ENCODE results near the gene PRSS50. TPM values are rescaled to one million over a fixed set of nuclear protein-coding genes. Genes with fewer than 3 reads are reported as not detected.
A peak's percentile ranks its signal among the peaks of the same experiment; 100 is the strongest.

PRSS50 gene
- total RNA-seq, 1 experiment from 2014 or later, result not detected

DNA sequence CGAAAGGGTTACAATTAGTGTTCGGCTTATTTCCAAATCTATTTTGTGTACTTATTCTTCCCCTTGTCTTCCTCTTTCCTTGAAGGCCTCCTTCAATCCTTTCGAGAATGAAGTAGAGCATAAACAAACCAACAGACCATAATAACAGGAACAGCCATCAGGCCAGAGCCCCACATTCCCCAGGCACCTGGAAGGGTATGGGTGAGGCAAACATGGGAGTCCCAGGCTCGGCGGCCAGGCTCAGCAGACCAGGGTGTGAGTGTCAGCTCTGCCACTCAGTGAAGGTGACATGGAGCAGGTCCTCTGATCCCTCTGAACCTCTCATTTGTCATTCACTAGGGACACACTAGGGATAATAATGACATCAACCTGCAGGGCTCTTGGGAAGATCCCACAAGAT, 38.0 kb downstream of the PRSS50 start:
- intact Hi-C loops (cut with micrococcal nuclease; ENCODE audit: unreplicated experiment), result no loop called here
- Histone ChIP-seq H3K27me3 (replicated peaks; ENCODE audit: control insufficient read depth, insufficient read depth, low read length) (no peaks in the 10 kb centered on the region), H3K9me3 (no peaks in the 10 kb centered on the region), H3K4me1 (no peaks in the 10 kb centered on the region), H3K4me3 (ENCODE audit: low read depth, low read length) (no peak overlapping the region), H3K36me3 (ENCODE audit: control insufficient read depth, insufficient read depth, low read length) (no peaks in the 10 kb centered on the region)
- no peaks in the 10 kb centered on the region for H3K27me3 Mint-ChIP-seq (ENCODE audit: insufficient read depth, unreplicated experiment)
- no peak overlapping the region for H3K4me3 Mint-ChIP-seq (ENCODE audit: unreplicated experiment)
- no peaks in the 10 kb centered on the region for H3K9me3 Mint-ChIP-seq (ENCODE audit: unreplicated experiment)
- H3K36me3 Mint-ChIP-seq (ENCODE audit: insufficient read depth, unreplicated experiment), result no peaks in the 10 kb centered on the region
- TF ChIP-seq, protein P1, sequence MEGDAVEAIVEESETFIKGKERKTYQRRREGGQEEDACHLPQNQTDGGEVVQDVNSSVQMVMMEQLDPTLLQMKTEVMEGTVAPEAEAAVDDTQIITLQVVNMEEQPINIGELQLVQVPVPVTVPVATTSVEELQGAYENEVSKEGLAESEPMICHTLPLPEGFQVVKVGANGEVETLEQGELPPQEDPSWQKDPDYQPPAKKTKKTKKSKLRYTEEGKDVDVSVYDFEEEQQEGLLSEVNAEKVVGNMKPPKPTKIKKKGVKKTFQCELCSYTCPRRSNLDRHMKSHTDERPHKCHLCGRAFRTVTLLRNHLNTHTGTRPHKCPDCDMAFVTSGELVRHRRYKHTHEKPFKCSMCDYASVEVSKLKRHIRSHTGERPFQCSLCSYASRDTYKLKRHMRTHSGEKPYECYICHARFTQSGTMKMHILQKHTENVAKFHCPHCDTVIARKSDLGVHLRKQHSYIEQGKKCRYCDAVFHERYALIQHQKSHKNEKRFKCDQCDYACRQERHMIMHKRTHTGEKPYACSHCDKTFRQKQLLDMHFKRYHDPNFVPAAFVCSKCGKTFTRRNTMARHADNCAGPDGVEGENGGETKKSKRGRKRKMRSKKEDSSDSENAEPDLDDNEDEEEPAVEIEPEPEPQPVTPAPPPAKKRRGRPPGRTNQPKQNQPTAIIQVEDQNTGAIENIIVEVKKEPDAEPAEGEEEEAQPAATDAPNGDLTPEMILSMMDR (IDR thresholded peaks at IDR 0.05; ENCODE audit: insufficient read depth in 1 of 2, low read depth in 1 of 2, low read length in 1 of 2, severe bottlenecking in 1 of 2, unreplicated experiment in 1 of 2), result no peak
- ChIA-PET POLR2A (interaction anchor here (0.6 kb wide), 1 partner anchor 297 kb away, joined by 7 read pairs; no protein-coding TSS in a partner anchor), CTCF (no interaction called here)
- no peak for DNase-seq
- no TSS peak for BruUV-seq (replicated peaks)
- H3K27ac Mint-ChIP-seq (ENCODE audit: unreplicated experiment), result peak overlapping the region; percentile 34
- H3K4me1 Mint-ChIP-seq (ENCODE audit: low read depth, unreplicated experiment), result no peaks in the 10 kb centered on the region

DNA sequence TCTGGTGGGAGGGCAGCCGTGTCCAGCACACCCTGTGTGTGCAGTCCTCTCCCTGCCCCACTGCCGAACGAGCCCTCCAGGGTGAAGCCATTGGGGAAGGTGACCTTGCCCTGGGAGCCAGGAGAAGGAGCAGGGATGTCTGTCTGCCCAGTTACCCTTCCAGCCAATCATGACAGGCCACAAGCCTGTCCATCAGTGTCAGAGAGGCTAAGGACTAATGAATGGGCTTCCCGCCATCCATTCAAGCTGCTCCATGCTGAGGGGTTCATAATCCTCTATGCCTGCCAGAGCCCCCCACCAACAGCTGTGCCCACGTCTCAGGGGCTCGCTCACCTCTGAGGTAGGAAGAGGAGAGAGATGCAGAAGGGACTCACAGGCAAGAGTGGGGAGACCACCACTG, 39.4 kb downstream of the PRSS50 start:
- no peaks in the 10 kb centered on the region for H3K27me3 ChIP-seq (replicated peaks; ENCODE audit: control insufficient read depth, insufficient read depth, low read length)
- BruUV-seq (replicated peaks), result no TSS peak
- ChIA-PET POLR2A (no interaction called here), CTCF (no interaction called here)
- intact Hi-C loops (cut with micrococcal nuclease; ENCODE audit: unreplicated experiment), result no loop called here
- Mint-ChIP-seq H3K27me3 (ENCODE audit: insufficient read depth, unreplicated experiment) (no peaks in the 10 kb centered on the region), H3K9me3 (ENCODE audit: unreplicated experiment) (no peaks in the 10 kb centered on the region), H3K27ac (ENCODE audit: unreplicated experiment) (no peak overlapping the region), H3K36me3 (ENCODE audit: insufficient read depth, unreplicated experiment) (no peaks in the 10 kb centered on the region), H3K4me3 (ENCODE audit: unreplicated experiment) (no peak overlapping the region), H3K4me1 (ENCODE audit: low read depth, unreplicated experiment) (no peaks in the 10 kb centered on the region)
- TF ChIP-seq, protein P1 (IDR thresholded peaks at IDR 0.05; ENCODE audit: insufficient read depth in 1 of 2, low read depth in 1 of 2, low read length in 1 of 2, severe bottlenecking in 1 of 2, unreplicated experiment in 1 of 2), result no peak
- no peaks in the 10 kb centered on the region for H3K36me3 ChIP-seq (ENCODE audit: control insufficient read depth, insufficient read depth, low read length)
- H3K4me1 ChIP-seq, result no peaks in the 10 kb centered on the region
- DNase-seq, result no peak
- no peaks in the 10 kb centered on the region for H3K9me3 ChIP-seq
- no peak overlapping the region for H3K4me3 ChIP-seq (ENCODE audit: low read depth, low read length)

DNA sequence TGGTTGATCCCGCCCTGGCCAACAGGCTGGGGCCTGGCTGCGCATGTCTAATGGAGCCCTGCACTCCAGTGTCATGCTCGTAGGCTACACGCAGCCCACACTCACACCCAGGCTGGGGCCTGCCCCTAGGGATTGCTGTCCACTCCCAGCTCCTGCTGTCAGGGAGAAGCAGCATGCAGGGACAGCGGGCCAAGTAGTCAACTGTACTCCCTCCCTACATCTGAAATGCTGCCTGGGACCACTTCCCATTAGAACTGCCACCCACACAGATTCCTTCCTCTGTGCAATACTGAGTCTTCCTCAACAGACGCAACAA, 40.3 kb downstream of the PRSS50 start:
- TF ChIP-seq, protein P1 (IDR thresholded peaks at IDR 0.05; ENCODE audit: insufficient read depth in 1 of 2, low read depth in 1 of 2, low read length in 1 of 2, severe bottlenecking in 1 of 2, unreplicated experiment in 1 of 2), result no peak
- Mint-ChIP-seq H3K9me3 (ENCODE audit: unreplicated experiment) (no peaks in the 10 kb centered on the region), H3K36me3 (ENCODE audit: insufficient read depth, unreplicated experiment) (no peaks in the 10 kb centered on the region), H3K27me3 (ENCODE audit: insufficient read depth, unreplicated experiment) (no peaks in the 10 kb centered on the region), H3K27ac (ENCODE audit: unreplicated experiment) (no peak overlapping the region), H3K4me3 (ENCODE audit: unreplicated experiment) (no peak overlapping the region), H3K4me1 (ENCODE audit: low read depth, unreplicated experiment) (no peaks in the 10 kb centered on the region)
- no peaks in the 10 kb centered on the region for H3K36me3 ChIP-seq (ENCODE audit: control insufficient read depth, insufficient read depth, low read length)
- no peaks in the 10 kb centered on the region for H3K4me1 ChIP-seq
- DNase-seq, result no peak
- intact Hi-C loops (cut with micrococcal nuclease; ENCODE audit: unreplicated experiment), result no loop called here
- no peaks in the 10 kb centered on the region for H3K9me3 ChIP-seq
- H3K27me3 ChIP-seq (replicated peaks; ENCODE audit: control insufficient read depth, insufficient read depth, low read length), result no peaks in the 10 kb centered on the region
- H3K4me3 ChIP-seq (ENCODE audit: low read depth, low read length), result no peak overlapping the region
- ChIA-PET POLR2A (no interaction called here), CTCF (no interaction called here)
- no TSS peak for BruUV-seq (replicated peaks)
